A549 (cell line): Measurements from ENCODE around the gene SMG1.

Experiments used
- CBX2 ChIP-seq: fragments of 200-600 bp; sonication (generic); IDR thresholded peaks from 2 replicates; pipeline ENCODE4 v1.6.1; 2016; ENCODE audit warnings: low read depth, mild to moderate bottlenecking, borderline replicate concordance
- CHD2 ChIP-seq: fragments of 150-350 bp; IDR thresholded peaks from 2 replicates; pipeline ENCODE4 v1.6.1; 2014; ENCODE audit warnings: low read length; ENCODE audit not compliant: partially characterized antibody
- CTCF ChIP-seq: fragments of >200 bp; sonication (Bioruptor Twin); formaldehyde crosslinking; IDR thresholded peaks from 3 replicates; pipeline ENCODE4 v1.5.1; 2016
- ESRRA ChIP-seq: fragments of 150-350 bp; IDR thresholded peaks from 2 replicates; pipeline ENCODE4 v1.6.1; 2014; ENCODE audit warnings: mild to moderate bottlenecking, low read length, borderline replicate concordance
- HDAC2 ChIP-seq: fragments of 200-600 bp; sonication (generic); IDR thresholded peaks from 2 replicates; pipeline ENCODE4 v1.6.1; 2016
- MAX ChIP-seq: IDR thresholded peaks from 2 replicates; pipeline ENCODE4 v1.6.1; 2012
- NPAS2 ChIP-seq: fragments of 250-450 bp; sonication (Bioruptor Pico); IDR thresholded peaks from 2 replicates; pipeline ENCODE4 v1.8.0; 2022; ENCODE audit warnings: mild to moderate bottlenecking, moderate library complexity, borderline replicate concordance
- POLR2A ChIP-seq: IDR thresholded peaks from 2 replicates; pipeline ENCODE4 v1.6.1; 2012; ENCODE audit warnings: mild to moderate bottlenecking, low read length
- RAD21 ChIP-seq, 2 experiments: fragments of >200 bp in 1 of 2; sonication (Bioruptor Twin) in 1 of 2; formaldehyde crosslinking in 1 of 2; IDR thresholded peaks in 1 of 2; conservative IDR thresholded peaks in 1 of 2; 2 replicates in 1 of 2; 3 replicates in 1 of 2; pipeline ENCODE4 v1.6.1; 2012 to 2018; ENCODE audit warnings: inconsistent platforms in 1 of 2
- RARB ChIP-seq: fragments of 250-450 bp; sonication (Bioruptor Pico); IDR thresholded peaks from 2 replicates; pipeline ENCODE4 v1.8.0; 2021; ENCODE audit warnings: mild to moderate bottlenecking, moderate library complexity
- RFX5 ChIP-seq: fragments of 450-650 bp; IDR thresholded peaks from 2 replicates; pipeline ENCODE4 v1.7.1; 2014; ENCODE audit warnings: antibody characterized with exemption, mild to moderate bottlenecking, moderate library complexity
- TF ChIP-seq, protein P1 (sequence below): fragments of 200-600 bp; sonication (generic); IDR thresholded peaks from 2 replicates; pipeline ENCODE4 v1.6.1; 2016; ENCODE audit warnings: antibody characterized with exemption, mild to moderate bottlenecking, moderate library complexity

- TF ChIP-seq RARB (CRISPR knock-in tag) (no peak), POLR2A (no peak), ESRRA (no peak), RFX5 (no peak), CTCF (no peak), MAX (no peak), CBX2 (no peak), NPAS2 (CRISPR knock-in tag) (no peak), HDAC2 (no peak), CHD2 (no peak), RAD21 (conservative IDR thresholded peaks at IDR 0.05 in 1 of 2, IDR thresholded peaks at IDR 0.05 in 1 of 2) (no peak)
- TF ChIP-seq, protein P1, sequence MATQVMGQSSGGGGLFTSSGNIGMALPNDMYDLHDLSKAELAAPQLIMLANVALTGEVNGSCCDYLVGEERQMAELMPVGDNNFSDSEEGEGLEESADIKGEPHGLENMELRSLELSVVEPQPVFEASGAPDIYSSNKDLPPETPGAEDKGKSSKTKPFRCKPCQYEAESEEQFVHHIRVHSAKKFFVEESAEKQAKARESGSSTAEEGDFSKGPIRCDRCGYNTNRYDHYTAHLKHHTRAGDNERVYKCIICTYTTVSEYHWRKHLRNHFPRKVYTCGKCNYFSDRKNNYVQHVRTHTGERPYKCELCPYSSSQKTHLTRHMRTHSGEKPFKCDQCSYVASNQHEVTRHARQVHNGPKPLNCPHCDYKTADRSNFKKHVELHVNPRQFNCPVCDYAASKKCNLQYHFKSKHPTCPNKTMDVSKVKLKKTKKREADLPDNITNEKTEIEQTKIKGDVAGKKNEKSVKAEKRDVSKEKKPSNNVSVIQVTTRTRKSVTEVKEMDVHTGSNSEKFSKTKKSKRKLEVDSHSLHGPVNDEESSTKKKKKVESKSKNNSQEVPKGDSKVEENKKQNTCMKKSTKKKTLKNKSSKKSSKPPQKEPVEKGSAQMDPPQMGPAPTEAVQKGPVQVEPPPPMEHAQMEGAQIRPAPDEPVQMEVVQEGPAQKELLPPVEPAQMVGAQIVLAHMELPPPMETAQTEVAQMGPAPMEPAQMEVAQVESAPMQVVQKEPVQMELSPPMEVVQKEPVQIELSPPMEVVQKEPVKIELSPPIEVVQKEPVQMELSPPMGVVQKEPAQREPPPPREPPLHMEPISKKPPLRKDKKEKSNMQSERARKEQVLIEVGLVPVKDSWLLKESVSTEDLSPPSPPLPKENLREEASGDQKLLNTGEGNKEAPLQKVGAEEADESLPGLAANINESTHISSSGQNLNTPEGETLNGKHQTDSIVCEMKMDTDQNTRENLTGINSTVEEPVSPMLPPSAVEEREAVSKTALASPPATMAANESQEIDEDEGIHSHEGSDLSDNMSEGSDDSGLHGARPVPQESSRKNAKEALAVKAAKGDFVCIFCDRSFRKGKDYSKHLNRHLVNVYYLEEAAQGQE, result no peak
Measured at GRCh38 chr16:18975109-18975508, 48.9 kb upstream of the SMG1 start.
